ENCODE measurements around the gene MEIOSIN. TPM values are rescaled to one million over a fixed set of nuclear protein-coding genes. Genes with fewer than 3 reads are reported as not detected.

MEIOSIN gene
- total and polyA plus RNA-seq, 2 experiments from 2014 or later = not detected

- no peaks in the 10 kb centered on the region for H3K4me1 ChIP-seq (ENCODE audit: insufficient read depth)
- H3K79me2 ChIP-seq (ENCODE audit: insufficient read depth) = no peaks in the 10 kb centered on the region
- TF ChIP-seq EZH2 (IDR thresholded peaks at IDR 0.05; ENCODE audit: insufficient read depth, poor library complexity, severe bottlenecking) (no peak), EZH2phosphoT487 (IDR thresholded peaks at IDR 0.05; ENCODE audit: insufficient read depth, low read depth) (no peak)
- no peak overlapping the region for H3K9ac ChIP-seq
- H3K9me3 ChIP-seq (ENCODE audit: low read depth) = no peaks in the 10 kb centered on the region
- no peaks in the 10 kb centered on the region for H3F3A ChIP-seq (ENCODE audit: insufficient read depth)
- WGBS, 2 experiments (ENCODE audit: low coverage in 1 of 2, low lambda C conversion rate in 2 of 2, missing lambda C conversion rate in 2 of 2) = 86 to 87% methylated on average over 8 of the region's 8 CpGs
- H3K27me3 ChIP-seq (replicated peaks; ENCODE audit: insufficient read depth) = no peaks in the 10 kb centered on the region
- no peak overlapping the region for H3K4me2 ChIP-seq (ENCODE audit: unreplicated experiment)
- no peak overlapping the region for H3K4me3 ChIP-seq
- H3K36me3 ChIP-seq (ENCODE audit: low read depth) = no peaks in the 10 kb centered on the region
- in situ Hi-C loops (cut with MboI) = no loop called here
- no peak for DNase-seq
- H3K27ac ChIP-seq = no peak overlapping the region
- H2AFZ ChIP-seq = no peak overlapping the region
- no peaks in the 10 kb centered on the region for H4K20me1 ChIP-seq (ENCODE audit: insufficient read depth)
- H3K9me2 ChIP-seq (ENCODE audit: insufficient read depth) = no peaks in the 10 kb centered on the region
Measured at GRCh38 chr19:45754323-45754722, 21.1 kb downstream of the MEIOSIN start.

GRCh38 chr19:45757695-45758094, 24.5 kb downstream of the MEIOSIN start:
- Histone ChIP-seq H3K27ac (no peak overlapping the region), H3K27me3 (replicated peaks; ENCODE audit: insufficient read depth) (no peaks in the 10 kb centered on the region), H4K20me1 (ENCODE audit: insufficient read depth) (no peaks in the 10 kb centered on the region), H3K36me3 (ENCODE audit: low read depth) (no peaks in the 10 kb centered on the region), H3K4me1 (ENCODE audit: insufficient read depth) (no peaks in the 10 kb centered on the region), H3F3A (ENCODE audit: insufficient read depth) (no peaks in the 10 kb centered on the region), H3K4me2 (ENCODE audit: unreplicated experiment) (no peak overlapping the region), H3K4me3 (no peak overlapping the region), H3K9me3 (ENCODE audit: low read depth) (no peaks in the 10 kb centered on the region), H2AFZ (no peak overlapping the region), H3K9ac (no peak overlapping the region), H3K9me2 (ENCODE audit: insufficient read depth) (no peaks in the 10 kb centered on the region), H3K79me2 (ENCODE audit: insufficient read depth) (no peaks in the 10 kb centered on the region)
- no peak for DNase-seq
- 73 to 78% methylated on average over 8 to 9 of the region's 9 CpGs for WGBS, 2 experiments (ENCODE audit: low coverage in 1 of 2, low lambda C conversion rate in 2 of 2, missing lambda C conversion rate in 2 of 2)
- TF ChIP-seq EZH2 (IDR thresholded peaks at IDR 0.05; ENCODE audit: insufficient read depth, poor library complexity, severe bottlenecking) (no peak), EZH2phosphoT487 (IDR thresholded peaks at IDR 0.05; ENCODE audit: insufficient read depth, low read depth) (no peak)
- in situ Hi-C loops (cut with MboI) = no loop called here

- Histone ChIP-seq H3K27ac (no peak overlapping the region), H3K27me3 (replicated peaks; ENCODE audit: insufficient read depth) (no peaks in the 10 kb centered on the region), H3K9ac (no peak overlapping the region), H3K4me1 (ENCODE audit: insufficient read depth) (no peaks in the 10 kb centered on the region), H4K20me1 (ENCODE audit: insufficient read depth) (no peaks in the 10 kb centered on the region), H2AFZ (no peak overlapping the region), H3F3A (ENCODE audit: insufficient read depth) (no peaks in the 10 kb centered on the region), H3K4me3 (no peak overlapping the region), H3K79me2 (ENCODE audit: insufficient read depth) (no peaks in the 10 kb centered on the region), H3K36me3 (ENCODE audit: low read depth) (no peaks in the 10 kb centered on the region), H3K4me2 (ENCODE audit: unreplicated experiment) (no peak overlapping the region), H3K9me2 (ENCODE audit: insufficient read depth) (no peaks in the 10 kb centered on the region), H3K9me3 (ENCODE audit: low read depth) (no peaks in the 10 kb centered on the region)
- DNase-seq = no peak
- in situ Hi-C loops (cut with MboI) = no loop called here
- TF ChIP-seq EZH2phosphoT487 (IDR thresholded peaks at IDR 0.05; ENCODE audit: insufficient read depth, low read depth) = no peak
- TF ChIP-seq EZH2 (IDR thresholded peaks at IDR 0.05; ENCODE audit: insufficient read depth, poor library complexity, severe bottlenecking) = no peak
- 55 to 70% methylated on average over 9 of the region's 9 CpGs for WGBS, 2 experiments (ENCODE audit: low coverage in 1 of 2, low lambda C conversion rate in 2 of 2, missing lambda C conversion rate in 2 of 2)
Measured at GRCh38 chr19:45758921-45759320, 25.7 kb downstream of the MEIOSIN start.

GRCh38 chr19:45761714-45762113, 28.5 kb downstream of the MEIOSIN start:
- in situ Hi-C loops (cut with MboI) = no loop called here
- H3K4me1 ChIP-seq (ENCODE audit: insufficient read depth) = peaks cover 5% of the 10 kb centered on the region; the same call in 1 of the 2 replicates
- no peak overlapping the region for H3K4me3 ChIP-seq
- 75 to 76% methylated on average over 14 to 17 of the region's 17 CpGs for WGBS, 2 experiments (ENCODE audit: low coverage in 1 of 2, low lambda C conversion rate in 2 of 2, missing lambda C conversion rate in 2 of 2)
- no peaks in the 10 kb centered on the region for H3K27me3 ChIP-seq (replicated peaks; ENCODE audit: insufficient read depth)
- H3K27ac ChIP-seq = no peak overlapping the region
- H2AFZ ChIP-seq = no peak overlapping the region
- no peak for DNase-seq
- H3K9me2 ChIP-seq (ENCODE audit: insufficient read depth) = no peaks in the 10 kb centered on the region
- no peaks in the 10 kb centered on the region for H3K9me3 ChIP-seq (ENCODE audit: low read depth)
- H3K36me3 ChIP-seq (ENCODE audit: low read depth) = no peaks in the 10 kb centered on the region
- no peak for TF ChIP-seq EZH2 (IDR thresholded peaks at IDR 0.05; ENCODE audit: insufficient read depth, poor library complexity, severe bottlenecking)
- TF ChIP-seq EZH2phosphoT487 (IDR thresholded peaks at IDR 0.05; ENCODE audit: insufficient read depth, low read depth) = no peak
- no peak overlapping the region for H3K4me2 ChIP-seq (ENCODE audit: unreplicated experiment)
- peaks cover 18% of the 10 kb centered on the region; the same call in 1 of the 2 replicates for H3K79me2 ChIP-seq (ENCODE audit: insufficient read depth)
- no peak overlapping the region for H3K9ac ChIP-seq
- H3F3A ChIP-seq (ENCODE audit: insufficient read depth) = no peaks in the 10 kb centered on the region
- no peaks in the 10 kb centered on the region for H4K20me1 ChIP-seq (ENCODE audit: insufficient read depth)
